DOHH2 (cell line): Measurements from ENCODE around the gene KCNAB1.

Experiments
- CTCF ChIP-seq: fragments of 200-600 bp; sonication (generic); IDR thresholded peaks from one replicate; pipeline ENCODE4 v1.5.1; 2014; ENCODE audit warnings: antibody characterized with exemption, mild to moderate bottlenecking, low read depth, low read length; ENCODE audit not compliant: poor library complexity, severe bottlenecking
- EZH2phosphoT487 ChIP-seq: fragments of 200-600 bp; sonication (generic); IDR thresholded peaks from 2 replicates; pipeline ENCODE4 v1.6.1; 2017; ENCODE audit warnings: borderline replicate concordance, mild to moderate bottlenecking, antibody characterized with exemption, low read length, moderate library complexity, mixed read lengths

GRCh38 chr3:156519758-156520162 is 399.4 kb downstream of the KCNAB1 start:
- TF ChIP-seq CTCF (no peak), EZH2phosphoT487 (no peak)
